Measurements from ENCODE around the gene ENPEP.
A peak's percentile ranks its signal among the peaks of the same experiment; 100 is the strongest.

Gene ENPEP

GRCh38 chr4:110516106-110516922, 40.4 kb downstream of the ENPEP start:
- DNase-seq = peak; percentile 85 to 86
- H4K12ac ChIP-seq (ENCODE audit: low read depth, low read length) = no peak overlapping the region
- no peaks in the 10 kb centered on the region for H3K79me1 ChIP-seq (ENCODE audit: low read length)
- no peaks in the 10 kb centered on the region for H3K79me2 ChIP-seq (ENCODE audit: control insufficient read depth, insufficient read depth, low read length, poor library complexity)
- no CpG with 5 or more reads among the region's 8 CpGs for WGBS (ENCODE audit: extremely low coverage, insufficient coverage, insufficient read length)
- peaks cover 3 to 5% of the 10 kb centered on the region in 2 experiments for H3K36me3 ChIP-seq (ENCODE audit: control insufficient read depth in 1 of 2, insufficient read depth in 2 of 2, low read length in 2 of 2)
- H2BK5ac ChIP-seq (ENCODE audit: low read depth, low read length, poor library complexity) = no peak overlapping the region
- no peak overlapping the region for H2BK120ac ChIP-seq (ENCODE audit: insufficient read depth, low read length, poor library complexity)
- no peak overlapping the region for H3K18ac ChIP-seq (ENCODE audit: low read length)
- no peak overlapping the region for H3K23ac ChIP-seq (ENCODE audit: low read length)
- no peak overlapping the region for H2BK12ac ChIP-seq (ENCODE audit: low read length)
- no peaks in the 10 kb centered on the region for H3K4me1 ChIP-seq (ENCODE audit: control insufficient read depth in 1 of 2, insufficient read depth in 2 of 2, low read length in 2 of 2)
- H2AFZ ChIP-seq (ENCODE audit: insufficient read depth, low read length, poor library complexity) = no peak overlapping the region
- H3K14ac ChIP-seq (ENCODE audit: low read length) = no peak overlapping the region
- H3K4me3 ChIP-seq (ENCODE audit: low read depth, low read length) = no peak overlapping the region
- no peak overlapping the region for H2AK5ac ChIP-seq (ENCODE audit: low read length)
- H3K4ac ChIP-seq (ENCODE audit: low read depth, low read length) = no peak overlapping the region
- H3K9me3 ChIP-seq (ENCODE audit: insufficient read depth, low read depth, low read length) = no peaks in the 10 kb centered on the region
- no peak overlapping the region for H3K27ac ChIP-seq (ENCODE audit: low read depth, low read length)
- H3K9ac ChIP-seq (ENCODE audit: low read length) = no peak overlapping the region
- H4K91ac ChIP-seq (ENCODE audit: low read depth, low read length) = no peak overlapping the region
- no peak overlapping the region for H4K8ac ChIP-seq (ENCODE audit: low read depth, low read length)
- H3K27me3 ChIP-seq (ENCODE audit: insufficient read depth, low read length) = no peaks in the 10 kb centered on the region
- H3K4me2 ChIP-seq (ENCODE audit: low read length) = no peak overlapping the region

- Histone ChIP-seq H3K27ac (ENCODE audit: low read depth, low read length) (no peak overlapping the region), H3K9me3 (ENCODE audit: insufficient read depth, low read depth, low read length) (no peaks in the 10 kb centered on the region), H3K4me2 (ENCODE audit: low read length) (no peak overlapping the region), H4K8ac (ENCODE audit: low read depth, low read length) (no peak overlapping the region), H4K91ac (ENCODE audit: low read depth, low read length) (no peak overlapping the region), H3K4me1 (ENCODE audit: control insufficient read depth in 1 of 2, insufficient read depth in 2 of 2, low read length in 2 of 2) (no peaks in the 10 kb centered on the region), H3K23ac (ENCODE audit: low read length) (no peak overlapping the region), H3K18ac (ENCODE audit: low read length) (no peak overlapping the region), H2BK5ac (ENCODE audit: low read depth, low read length, poor library complexity) (no peak overlapping the region), H2BK12ac (ENCODE audit: low read length) (no peak overlapping the region), H3K79me1 (ENCODE audit: low read length) (no peaks in the 10 kb centered on the region), H3K36me3 (ENCODE audit: control insufficient read depth in 1 of 2, insufficient read depth in 2 of 2, low read length in 2 of 2) (peaks cover 7 to 9% of the 10 kb centered on the region in 2 experiments), H3K27me3 (ENCODE audit: insufficient read depth, low read length) (no peaks in the 10 kb centered on the region), H4K12ac (ENCODE audit: low read depth, low read length) (no peak overlapping the region), H3K9ac (ENCODE audit: low read length) (no peak overlapping the region), H3K4me3 (ENCODE audit: low read depth, low read length) (no peak overlapping the region), H3K4ac (ENCODE audit: low read depth, low read length) (no peak overlapping the region), H2BK120ac (ENCODE audit: insufficient read depth, low read length, poor library complexity) (no peak overlapping the region), H2AK5ac (ENCODE audit: low read length) (no peak overlapping the region), H3K79me2 (ENCODE audit: control insufficient read depth, insufficient read depth, low read length, poor library complexity) (no peaks in the 10 kb centered on the region), H3K14ac (ENCODE audit: low read length) (no peak overlapping the region), H2AFZ (ENCODE audit: insufficient read depth, low read length, poor library complexity) (no peak overlapping the region)
- WGBS (ENCODE audit: extremely low coverage, insufficient coverage, insufficient read length) = no CpG with 5 or more reads among the region's 2 CpGs
- DNase-seq = peak; percentile 5 to 64
Measured at GRCh38 chr4:110518889-110519490, 43.0 kb downstream of the ENPEP start.

- no peaks in the 10 kb centered on the region for H3K79me1 ChIP-seq (ENCODE audit: low read length)
- no peak overlapping the region for H4K12ac ChIP-seq (ENCODE audit: low read depth, low read length)
- H2AK5ac ChIP-seq (ENCODE audit: low read length) = no peak overlapping the region
- H4K8ac ChIP-seq (ENCODE audit: low read depth, low read length) = no peak overlapping the region
- no peak overlapping the region for H2BK120ac ChIP-seq (ENCODE audit: insufficient read depth, low read length, poor library complexity)
- H2AFZ ChIP-seq (ENCODE audit: insufficient read depth, low read length, poor library complexity) = no peak overlapping the region
- no peak overlapping the region for H2BK5ac ChIP-seq (ENCODE audit: low read depth, low read length, poor library complexity)
- no peak overlapping the region for H3K4me3 ChIP-seq (ENCODE audit: low read depth, low read length)
- H3K79me2 ChIP-seq (ENCODE audit: control insufficient read depth, insufficient read depth, low read length, poor library complexity) = no peaks in the 10 kb centered on the region
- no peak overlapping the region for H3K18ac ChIP-seq (ENCODE audit: low read length)
- no CpG with 5 or more reads among the region's 2 CpGs for WGBS (ENCODE audit: extremely low coverage, insufficient coverage, insufficient read length)
- no peaks in the 10 kb centered on the region for H3K9me3 ChIP-seq (ENCODE audit: insufficient read depth, low read depth, low read length)
- no peak overlapping the region for H3K14ac ChIP-seq (ENCODE audit: low read length)
- H3K27ac ChIP-seq (ENCODE audit: low read depth, low read length) = no peak overlapping the region
- no peak overlapping the region for H3K4ac ChIP-seq (ENCODE audit: low read depth, low read length)
- H3K27me3 ChIP-seq (ENCODE audit: insufficient read depth, low read length) = no peaks in the 10 kb centered on the region
- no peaks in the 10 kb centered on the region for H3K4me1 ChIP-seq (ENCODE audit: control insufficient read depth in 1 of 2, insufficient read depth in 2 of 2, low read length in 2 of 2)
- no peak overlapping the region for H3K23ac ChIP-seq (ENCODE audit: low read length)
- H4K91ac ChIP-seq (ENCODE audit: low read depth, low read length) = no peak overlapping the region
- DNase-seq = no peak
- no peak overlapping the region for H3K4me2 ChIP-seq (ENCODE audit: low read length)
- H3K9ac ChIP-seq (ENCODE audit: low read length) = no peak overlapping the region
- peaks cover 7 to 11% of the 10 kb centered on the region in 2 experiments for H3K36me3 ChIP-seq (ENCODE audit: control insufficient read depth in 1 of 2, insufficient read depth in 2 of 2, low read length in 2 of 2)
- H2BK12ac ChIP-seq (ENCODE audit: low read length) = no peak overlapping the region
Measured at GRCh38 chr4:110520886-110521285, 44.9 kb downstream of the ENPEP start.

GRCh38 chr4:110526589-110526988, 50.6 kb downstream of the ENPEP start:
- no peak overlapping the region for H3K9ac ChIP-seq (ENCODE audit: low read length)
- H3K79me2 ChIP-seq (ENCODE audit: control insufficient read depth, insufficient read depth, low read length, poor library complexity) = no peaks in the 10 kb centered on the region
- H3K27me3 ChIP-seq (ENCODE audit: insufficient read depth, low read length) = no peaks in the 10 kb centered on the region
- no peak overlapping the region for H2AFZ ChIP-seq (ENCODE audit: insufficient read depth, low read length, poor library complexity)
- H2BK5ac ChIP-seq (ENCODE audit: low read depth, low read length, poor library complexity) = peak overlapping the region; percentile 40
- H2BK12ac ChIP-seq (ENCODE audit: low read length) = no peak overlapping the region
- H3K14ac ChIP-seq (ENCODE audit: low read length) = no peak overlapping the region
- H3K4me1 ChIP-seq (ENCODE audit: control insufficient read depth in 1 of 2, insufficient read depth in 2 of 2, low read length in 2 of 2) = no peaks in the 10 kb centered on the region
- no peak overlapping the region for H2BK120ac ChIP-seq (ENCODE audit: insufficient read depth, low read length, poor library complexity)
- H3K27ac ChIP-seq (ENCODE audit: low read depth, low read length) = no peak overlapping the region
- H2AK5ac ChIP-seq (ENCODE audit: low read length) = no peak overlapping the region
- no peaks in the 10 kb centered on the region for H3K9me3 ChIP-seq (ENCODE audit: insufficient read depth, low read depth, low read length)
- no peak overlapping the region for H3K23ac ChIP-seq (ENCODE audit: low read length)
- H3K79me1 ChIP-seq (ENCODE audit: low read length) = no peaks in the 10 kb centered on the region
- H4K8ac ChIP-seq (ENCODE audit: low read depth, low read length) = no peak overlapping the region
- no CpG with 5 or more reads among the region's 3 CpGs for WGBS (ENCODE audit: extremely low coverage, insufficient coverage, insufficient read length)
- H3K4ac ChIP-seq (ENCODE audit: low read depth, low read length) = no peak overlapping the region
- no peak overlapping the region for H3K4me2 ChIP-seq (ENCODE audit: low read length)
- H3K36me3 ChIP-seq (ENCODE audit: control insufficient read depth in 1 of 2, insufficient read depth in 2 of 2, low read length in 2 of 2) = peaks cover 4 to 5% of the 10 kb centered on the region in 2 experiments
- no peak overlapping the region for H3K4me3 ChIP-seq (ENCODE audit: low read depth, low read length)
- no peak for DNase-seq
- no peak overlapping the region for H4K12ac ChIP-seq (ENCODE audit: low read depth, low read length)
- no peak overlapping the region for H3K18ac ChIP-seq (ENCODE audit: low read length)
- no peak overlapping the region for H4K91ac ChIP-seq (ENCODE audit: low read depth, low read length)

Measured in trophoblast cell (in vitro differentiated cells and primary cell).